Testis (tissue), 3 donors: ENCODE measurements around the gene GGCX. TPM values are rescaled to one million over a fixed set of nuclear protein-coding genes. Genes with fewer than 3 reads are reported as not detected.

Source experiments
- DNase-seq: peaks from one replicate; pipeline ENCODE4 v3.0.0-alpha.2; 2019
- H3K27ac ChIP-seq, 2 donors: fragments of 200-600 bp; sonication (generic); one replicate each; pipeline ENCODE4 v1.5.1; 2019
- H3K27me3 ChIP-seq: fragments of 200-600 bp; sonication (generic); one replicate; pipeline ENCODE4 v1.5.1; 2019
- H3K36me3 ChIP-seq: fragments of 200-600 bp; sonication (generic); one replicate; pipeline ENCODE4 v1.5.1; 2017; ENCODE audit warnings: low read depth; ENCODE audit errors: missing control alignments
- H3K4me1 ChIP-seq: fragments of 200-600 bp; sonication (generic); one replicate; pipeline ENCODE4 v1.5.1; 2019
- H3K4me3 ChIP-seq, 2 donors: fragments of 200-600 bp; sonication (generic); one replicate each; pipeline ENCODE4 v1.5.1; 2017 to 2019
- H3K9me3 ChIP-seq: fragments of 200-600 bp; sonication (generic); one replicate; pipeline ENCODE4 v1.5.1; 2017
- POLR2A ChIP-seq: fragments of 450-650 bp; IDR thresholded peaks from one replicate; pipeline ENCODE4 v1.6.1; 2017; ENCODE audit warnings: antibody characterized with exemption, mild to moderate bottlenecking, moderate library complexity
- WGBS, 2 donors: methylation state at CpG; one replicate each; pipeline ENCODE4 v1.1.5; 2018; 5-methylcytosine and 5-hydroxymethylcytosine counted together
- intact Hi-C: fragments of 100-400 bp; cut with DNase I; formaldehyde crosslinking; loops from one replicate; pipeline ENCODE4 v1.15.1; 2023; ENCODE audit warnings: low total_unique reads
- polyA plus RNA-seq: library from polyadenylated mRNA; stranded (reverse); fragments of 350-450 nt; fragmentation: Illumina TruSeq; extraction: RNeasy Lipid Tissue Mini Kit (QIAGEN cat#74804); gene quantifications from one replicate; pipeline ENCODE4 v1.2.3, GENCODE V29; 2014; ENCODE audit warnings: low read depth, low replicate concordance; ENCODE audit not compliant: insufficient read depth
- total RNA-seq, 2 donors: library from RNA; depleted of rRNA; stranded (reverse); fragments of >200 nt; gene quantifications; one replicate each; pipeline ENCODE4 v1.2.3, GENCODE V29; 2016
- TF ChIP-seq, protein P1 (sequence below), 3 experiments: fragments of 450-650 bp in 2 of 3; fragments of 200-600 bp in 1 of 3; sonication (generic) in 1 of 3; IDR thresholded peaks; one replicate each; pipeline ENCODE4 v1.5.1; 2016 to 2019; ENCODE audit warnings: antibody characterized with exemption in 3 of 3, mild to moderate bottlenecking in 2 of 3, moderate library complexity in 1 of 3

Gene GGCX
- total and polyA plus RNA-seq, 3 donors from 2014 or later, result 21.1 to 31.8 (median 26.8) TPM

DNA sequence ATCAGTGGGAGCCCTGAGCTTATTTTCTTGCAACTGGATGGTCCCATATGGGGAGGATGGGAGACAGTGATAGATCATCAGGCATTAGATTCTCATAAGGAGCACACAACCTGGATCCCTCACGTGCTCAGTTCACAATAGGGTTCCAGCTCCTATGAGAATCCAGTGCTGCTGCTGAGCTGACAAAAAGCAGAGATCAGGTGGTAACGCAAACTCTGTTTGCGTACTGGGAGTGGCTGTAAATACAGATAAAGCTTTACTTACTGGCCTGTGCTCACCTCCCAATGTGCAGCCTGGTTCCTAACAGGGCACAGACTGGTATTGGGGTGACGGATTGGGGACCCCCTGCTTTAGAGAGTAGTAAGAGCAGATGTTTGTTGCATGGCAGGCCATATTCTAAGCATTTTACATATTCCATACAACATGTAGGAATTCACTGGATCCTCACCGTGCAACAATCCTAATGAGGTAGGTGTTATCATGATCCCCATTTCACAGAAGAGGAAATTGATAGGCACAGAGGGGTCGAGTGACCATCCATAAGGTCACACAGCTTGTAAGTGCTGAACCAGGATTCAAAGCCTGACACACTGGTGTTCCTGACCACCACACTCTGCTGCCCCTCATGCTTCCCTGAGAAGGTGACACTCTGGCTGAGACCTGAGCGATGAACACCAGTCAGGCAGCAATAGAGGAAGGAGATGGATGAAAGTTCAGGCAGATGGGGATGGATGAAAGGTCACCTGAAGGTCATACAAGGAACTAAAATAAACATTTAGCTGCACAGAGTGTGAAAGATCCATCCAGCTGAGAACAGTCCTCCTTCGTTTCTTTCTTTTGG is 38.0 kb downstream of the GGCX start:
- no peak overlapping the region for H3K27ac ChIP-seq
- H3K4me3 ChIP-seq, result no peak overlapping the region
- no peak for TF ChIP-seq POLR2A
- TF ChIP-seq, protein P1, sequence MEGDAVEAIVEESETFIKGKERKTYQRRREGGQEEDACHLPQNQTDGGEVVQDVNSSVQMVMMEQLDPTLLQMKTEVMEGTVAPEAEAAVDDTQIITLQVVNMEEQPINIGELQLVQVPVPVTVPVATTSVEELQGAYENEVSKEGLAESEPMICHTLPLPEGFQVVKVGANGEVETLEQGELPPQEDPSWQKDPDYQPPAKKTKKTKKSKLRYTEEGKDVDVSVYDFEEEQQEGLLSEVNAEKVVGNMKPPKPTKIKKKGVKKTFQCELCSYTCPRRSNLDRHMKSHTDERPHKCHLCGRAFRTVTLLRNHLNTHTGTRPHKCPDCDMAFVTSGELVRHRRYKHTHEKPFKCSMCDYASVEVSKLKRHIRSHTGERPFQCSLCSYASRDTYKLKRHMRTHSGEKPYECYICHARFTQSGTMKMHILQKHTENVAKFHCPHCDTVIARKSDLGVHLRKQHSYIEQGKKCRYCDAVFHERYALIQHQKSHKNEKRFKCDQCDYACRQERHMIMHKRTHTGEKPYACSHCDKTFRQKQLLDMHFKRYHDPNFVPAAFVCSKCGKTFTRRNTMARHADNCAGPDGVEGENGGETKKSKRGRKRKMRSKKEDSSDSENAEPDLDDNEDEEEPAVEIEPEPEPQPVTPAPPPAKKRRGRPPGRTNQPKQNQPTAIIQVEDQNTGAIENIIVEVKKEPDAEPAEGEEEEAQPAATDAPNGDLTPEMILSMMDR (IDR thresholded peaks at IDR 0.05), result no peak
- H3K9me3 ChIP-seq, result no peaks in the 10 kb centered on the region
- no peak for DNase-seq
- intact Hi-C loops, result no loop called here
- H3K4me1 ChIP-seq, result peaks cover 19% of the 10 kb centered on the region
- no peaks in the 10 kb centered on the region for H3K27me3 ChIP-seq
- no peaks in the 10 kb centered on the region for H3K36me3 ChIP-seq
- 84 to 87% methylated on average over 8 of the region's 8 CpGs for WGBS, 2 donors

DNA sequence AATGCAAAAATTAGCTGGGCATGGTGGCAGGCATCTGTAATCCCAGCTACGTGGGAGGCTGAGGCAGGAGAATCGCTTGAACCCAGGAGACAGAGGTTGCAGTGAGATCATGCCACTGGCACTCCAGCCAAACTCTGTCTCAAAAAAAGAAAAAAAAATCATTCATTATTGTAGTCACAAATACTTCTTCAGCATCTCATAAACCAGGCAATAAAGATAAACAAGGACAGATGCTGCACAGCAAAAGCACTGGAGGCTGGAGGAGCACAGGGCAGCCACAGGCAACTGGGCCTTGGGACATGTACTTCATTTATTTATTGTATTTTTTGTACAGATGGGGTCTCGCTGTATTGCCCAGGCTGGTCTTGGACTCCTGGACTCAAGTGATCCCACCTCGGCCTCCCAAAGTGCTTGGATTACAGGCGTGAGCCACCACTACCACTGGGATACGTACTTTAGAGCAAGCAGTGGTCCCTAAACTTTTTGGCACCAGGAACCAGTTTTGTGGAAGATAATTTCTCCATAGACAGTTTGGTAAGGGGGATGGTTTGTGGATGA is 39.1 kb downstream of the GGCX start:
- Histone ChIP-seq H3K27ac (no peak overlapping the region), H3K4me1 (peaks cover 19% of the 10 kb centered on the region), H3K36me3 (no peaks in the 10 kb centered on the region), H3K27me3 (no peaks in the 10 kb centered on the region), H3K4me3 (no peak overlapping the region), H3K9me3 (no peaks in the 10 kb centered on the region)
- no peak for DNase-seq
- intact Hi-C loops, result no loop called here
- 92 to 95% methylated on average over 6 of the region's 6 CpGs for whole genome bisulfite sequencing, 2 donors
- TF ChIP-seq, protein P1 (IDR thresholded peaks at IDR 0.05), result no peak
- TF ChIP-seq POLR2A, result no peak

DNA sequence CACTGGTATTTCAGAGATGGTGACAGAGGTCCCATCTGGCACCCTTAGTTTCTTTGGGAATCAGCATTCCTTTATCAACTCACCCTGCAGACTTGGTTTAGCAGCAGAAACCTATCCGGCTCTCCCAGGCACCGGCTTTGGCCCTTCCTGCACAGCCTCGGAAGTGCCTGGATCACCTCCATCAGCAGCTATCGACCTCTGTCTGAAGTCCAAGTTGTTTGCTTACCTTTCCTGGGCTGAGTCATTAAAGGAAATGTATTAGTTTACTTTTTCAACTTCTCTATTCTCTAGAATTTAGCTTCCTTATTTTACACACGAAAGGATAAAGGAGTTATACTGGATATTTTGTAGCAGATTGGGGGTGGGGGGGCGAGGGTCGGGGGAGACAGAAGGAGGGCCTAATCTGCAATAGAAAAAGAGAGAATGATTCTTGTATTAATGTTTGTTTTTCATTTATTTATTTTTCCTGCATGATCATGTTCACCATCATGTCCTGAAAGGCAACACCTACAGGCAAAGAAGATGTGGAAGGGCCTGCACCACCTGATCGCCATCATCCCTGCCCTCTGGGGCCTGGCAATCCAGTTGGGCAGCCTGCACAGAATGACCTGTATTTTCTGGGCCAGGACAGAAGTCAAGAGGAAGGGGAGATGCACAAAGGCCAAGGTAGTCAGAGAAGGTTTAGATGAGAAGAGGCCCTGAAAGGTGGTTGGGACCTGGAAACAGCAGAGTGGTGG is 44.5 kb downstream of the GGCX start:
- no peak for TF ChIP-seq POLR2A
- 70 to 75% methylated on average over 8 of the region's 8 CpGs for WGBS, 2 donors
- no peaks in the 10 kb centered on the region for H3K9me3 ChIP-seq
- H3K36me3 ChIP-seq, result no peaks in the 10 kb centered on the region
- DNase-seq, result no peak
- no peaks in the 10 kb centered on the region for H3K27me3 ChIP-seq
- H3K4me1 ChIP-seq, result peaks cover under 1% of the 10 kb centered on the region
- no peak overlapping the region for H3K27ac ChIP-seq
- intact Hi-C loops, result no loop called here
- H3K4me3 ChIP-seq, result no peak overlapping the region

DNA sequence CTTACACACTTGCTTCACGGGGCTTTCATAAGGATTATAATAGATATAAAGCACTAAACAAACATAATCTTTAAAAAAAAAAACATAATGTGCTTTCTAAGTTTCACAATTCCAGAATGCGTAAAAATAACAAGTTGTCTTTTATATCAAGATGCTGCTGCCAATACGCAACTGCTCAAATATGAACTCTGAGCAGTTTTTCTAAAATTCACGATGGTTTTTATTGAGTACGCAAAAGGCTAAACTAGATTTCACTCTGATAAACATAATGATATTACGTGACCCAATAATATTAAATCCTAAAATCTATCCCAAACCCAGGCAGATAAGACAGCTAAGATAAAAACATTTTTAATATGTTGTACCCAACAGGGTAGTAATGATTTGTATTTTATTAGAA is 47.0 kb downstream of the GGCX start:
- WGBS, 2 donors, result 76 to 85% methylated on average over 6 of the region's 6 CpGs
- peaks cover 11% of the 10 kb centered on the region for H3K4me1 ChIP-seq
- no peak overlapping the region for H3K27ac ChIP-seq
- no peak overlapping the region for H3K4me3 ChIP-seq
- intact Hi-C loops, result no loop called here
- H3K27me3 ChIP-seq, result no peaks in the 10 kb centered on the region
- no peak for DNase-seq
- H3K9me3 ChIP-seq, result no peaks in the 10 kb centered on the region
- TF ChIP-seq, protein P1 (IDR thresholded peaks at IDR 0.05), result no peak
- no peak for TF ChIP-seq POLR2A
- H3K36me3 ChIP-seq, result no peaks in the 10 kb centered on the region
